H1 (cell line): ENCODE measurements around the gene PCDHGB6. TPM values are rescaled to one million over a fixed set of nuclear protein-coding genes. Genes with fewer than 3 reads are reported as not detected.
"Not testable (repeated sequence)": the region's sequence is repeated elsewhere in the genome, so short reads cannot be mapped to it uniquely, and the experiment has no call there.

Experiments
- CTCF ChIA-PET: fragments of 300-600 bp; sonication (Branson Sonifier 250); formaldehyde crosslinking; loops from one replicate; lab custom pipeline; 2021; ENCODE audit not compliant: partially characterized antibody; lab: Charles Lee
- POLR2A ChIA-PET: fragments of 300-600 bp; sonication (Branson Sonifier 250); formaldehyde crosslinking; loops from one replicate; lab custom pipeline; 2021; ENCODE audit warnings: inconsistent platforms; ENCODE audit not compliant: partially characterized antibody; lab: Charles Lee
- DNase-seq, 2 experiments: peaks; one replicate each; pipeline versions ENCODE4 v3.0.0 to v3.0.0-alpha.2; 2010 to 2022; ENCODE audit warnings: low spot score in 2 of 2, low read depth in 1 of 2, mixed read lengths in 1 of 2
- FAIRE-seq: peaks from 2 replicates; lab custom pipeline; 2011; peaks lifted over from hg19 to GRCh38; lab: Jason Lieb, UNC
- H2AFZ ChIP-seq: 2 replicates; pipeline ENCODE4 v1.8.1; 2012; ENCODE audit warnings: low read length, inconsistent platforms
- H2AK5ac ChIP-seq: 2 replicates; pipeline ENCODE4 v1.6.1; 2013; ENCODE audit warnings: low read depth, low read length
- H2BK120ac ChIP-seq: replicated peaks from 2 replicates; pipeline ENCODE3; 2013; ENCODE audit warnings: low read depth, low read length, inconsistent platforms
- H2BK12ac ChIP-seq: 2 replicates; pipeline ENCODE4 v1.6.1; 2013; ENCODE audit warnings: low read depth, low read length
- H2BK15ac ChIP-seq: 2 replicates; pipeline ENCODE4 v1.6.1; 2013; ENCODE audit warnings: low read length
- H2BK20ac ChIP-seq: 2 replicates; pipeline ENCODE4 v1.6.1; 2013; ENCODE audit warnings: low read length
- H2BK5ac ChIP-seq: 2 replicates; pipeline ENCODE4 v1.6.1; 2013; ENCODE audit warnings: low read depth, low read length
- H3K14ac ChIP-seq: 2 replicates; pipeline ENCODE4 v1.6.1; 2013; ENCODE audit warnings: inconsistent platforms; ENCODE audit not compliant: insufficient read length
- H3K18ac ChIP-seq: 2 replicates; pipeline ENCODE4 v1.6.1; 2013; ENCODE audit warnings: low read length; ENCODE audit errors: extremely low read depth
- H3K23ac ChIP-seq: 2 replicates; pipeline ENCODE4 v1.6.1; 2013; ENCODE audit warnings: inconsistent platforms; ENCODE audit not compliant: insufficient read length
- H3K23me2 ChIP-seq: 2 replicates; pipeline ENCODE4 v1.6.1; 2013; ENCODE audit warnings: low read depth, low read length
- H3K27ac ChIP-seq: 2 replicates; pipeline ENCODE4 v1.6.1; 2011; ENCODE audit warnings: low read depth, low read length, inconsistent platforms
- H3K27me3 ChIP-seq, 4 experiments: replicated peaks in 1 of 4; 1 replicate in 1 of 4; 2 replicates in 3 of 4; pipeline versions ENCODE4 v1.6.1 to v1.8.1; 2011 to 2013; ENCODE audit warnings: low read length in 3 of 4, mild to moderate bottlenecking in 3 of 4, inconsistent platforms in 2 of 4, mixed read lengths in 2 of 4, moderate library complexity in 1 of 4; ENCODE audit not compliant: control insufficient read depth in 3 of 4, insufficient read depth in 3 of 4; ENCODE audit errors: extremely low read depth in 1 of 4
- H3K36me3 ChIP-seq, 4 experiments: 2 replicates each; pipeline versions ENCODE4 v1.6.1 to v1.8.1; 2011 to 2013; ENCODE audit warnings: mild to moderate bottlenecking in 4 of 4, low read length in 3 of 4, moderate library complexity in 2 of 4, control low read depth in 1 of 4, inconsistent platforms in 1 of 4; ENCODE audit not compliant: insufficient read depth in 4 of 4, control insufficient read depth in 2 of 4
- H3K4ac ChIP-seq: replicated peaks from 2 replicates; pipeline ENCODE3; 2013; ENCODE audit warnings: low read length, low read depth, mixed read lengths, inconsistent platforms; ENCODE audit not compliant: insufficient read length
- H3K4me1 ChIP-seq, 4 experiments: replicated peaks in 1 of 4; 1 replicate in 1 of 4; 2 replicates in 3 of 4; pipeline versions ENCODE4 v1.6.1 to v1.8.1; 2011 to 2013; ENCODE audit warnings: low read length in 3 of 4, inconsistent platforms in 2 of 4, mixed read lengths in 1 of 4; ENCODE audit not compliant: insufficient read depth in 4 of 4, control insufficient read depth in 3 of 4
- H3K4me2 ChIP-seq, 2 experiments: 2 replicates each; pipeline versions ENCODE4 v1.6.1 to v1.8.1; 2011 to 2013; ENCODE audit warnings: low read depth in 2 of 2, low read length in 2 of 2, control low read depth in 1 of 2, inconsistent platforms in 1 of 2, mild to moderate bottlenecking in 1 of 2; ENCODE audit not compliant: insufficient read depth in 1 of 2
- H3K4me3 ChIP-seq, 4 experiments: fragments of 200-600, 300-600 bp in 1 of 4; sonication (generic), shearing (Covaris generic), sonication (Bioruptor Twin) in 1 of 4; 2 replicates each; pipeline versions ENCODE4 v1.5.1 to v1.8.1; 2011 to 2016; ENCODE audit warnings: low read length in 4 of 4, low read depth in 3 of 4, control low read depth in 2 of 4, inconsistent platforms in 2 of 4, mild to moderate bottlenecking in 2 of 4, mixed read lengths in 1 of 4, moderate library complexity in 1 of 4; ENCODE audit not compliant: insufficient read depth in 2 of 4; ENCODE audit errors: extremely low read depth in 1 of 4
- H3K56ac ChIP-seq: replicated peaks from 2 replicates; pipeline ENCODE3; 2013; ENCODE audit warnings: low read depth, mild to moderate bottlenecking, mixed read lengths, low read length, inconsistent platforms; ENCODE audit not compliant: insufficient read length
- H3K79me1 ChIP-seq: 2 replicates; pipeline ENCODE4 v1.6.1; 2013; ENCODE audit warnings: low read depth, low read length, control low read depth
- H3K79me2 ChIP-seq, 2 experiments: 2 replicates each; pipeline versions ENCODE4 v1.6.1 to v1.8.1; 2012 to 2013; ENCODE audit warnings: low read length in 2 of 2, mild to moderate bottlenecking in 2 of 2, inconsistent platforms in 1 of 2; ENCODE audit not compliant: insufficient read depth in 2 of 2, control insufficient read depth in 1 of 2
- H3K9ac ChIP-seq, 4 experiments: replicated peaks in 1 of 4; 1 replicate in 1 of 4; 2 replicates in 3 of 4; pipeline versions ENCODE4 v1.6.1 to v1.8.1; 2011 to 2013; ENCODE audit warnings: low read depth in 3 of 4, low read length in 3 of 4, control low read depth in 2 of 4, mild to moderate bottlenecking in 2 of 4, moderate library complexity in 2 of 4, inconsistent platforms in 1 of 4; ENCODE audit errors: extremely low read depth in 1 of 4
- H3K9me3 ChIP-seq, 2 experiments: 2 replicates each; pipeline versions ENCODE4 v1.6.1 to v1.8.1; 2012 to 2013; ENCODE audit warnings: mild to moderate bottlenecking in 2 of 2, moderate library complexity in 2 of 2, control low read depth in 1 of 2, inconsistent platforms in 1 of 2, low read depth in 1 of 2, low read length in 1 of 2, mixed read lengths in 1 of 2; ENCODE audit not compliant: insufficient read depth in 2 of 2
- H4K20me1 ChIP-seq, 2 experiments: replicated peaks in 1 of 2; 2 replicates each; pipeline versions ENCODE3 to v1.8.1; 2011 to 2013; ENCODE audit warnings: inconsistent platforms in 2 of 2, low read length in 2 of 2, mild to moderate bottlenecking in 1 of 2; ENCODE audit not compliant: insufficient read depth in 2 of 2, control insufficient read depth in 1 of 2
- H4K5ac ChIP-seq: 2 replicates; pipeline ENCODE4 v1.6.1; 2013; ENCODE audit warnings: low read length, low read depth, mixed read lengths, inconsistent platforms; ENCODE audit not compliant: insufficient read length
- H4K8ac ChIP-seq: 2 replicates; pipeline ENCODE4 v1.8.0; 2013; ENCODE audit warnings: mild to moderate bottlenecking, moderate library complexity, low read length, inconsistent platforms; ENCODE audit not compliant: insufficient read depth; ENCODE audit errors: extremely low read depth
- H4K91ac ChIP-seq: replicated peaks from 2 replicates; pipeline ENCODE3; 2013; ENCODE audit warnings: low read length, mixed read lengths, inconsistent platforms; ENCODE audit not compliant: insufficient read length
- WGBS, 2 experiments: shearing (Covaris generic) in 1 of 2; methylation state at CpG; one replicate each; pipeline versions ENCODE4 v1.1.6 to v1.1.7; 2013 to 2015; ENCODE audit warnings: low lambda C conversion rate in 2 of 2, mixed read lengths in 2 of 2, inconsistent platforms in 1 of 2, low coverage in 1 of 2, missing lambda C conversion rate in 1 of 2; ENCODE audit not compliant: insufficient replicate concordance in 2 of 2, insufficient coverage in 1 of 2, insufficient read length in 1 of 2; ENCODE audit errors: extremely low coverage in 1 of 2, missing lambda C conversion rate in 1 of 2; 5-methylcytosine and 5-hydroxymethylcytosine counted together
- polyA plus RNA-seq, 7 experiments: library from polyadenylated mRNA; depleted of rRNA in 3 of 7; stranded (reverse) in 5 of 7; unstranded in 2 of 7; fragments of >200 nt in 5 of 7; fragments of 200-250 nt in 2 of 7; gene quantifications; 1 replicate in 5 of 7; 2 replicates in 1 of 7; 4 replicates in 1 of 7; pipeline versions ENCODE4 v1.2.1 to v1.2.3, GENCODE V29; 2011 to 2013; ENCODE audit warnings: missing spikeins in 2 of 7, mixed read lengths in 2 of 7
- total RNA-seq: library from RNA; stranded (reverse); fragmentation: NEBNext Ultra II Directional; extraction: Animal tissue kit (Norgen Biotek cat#: 25700); gene quantifications from 2 replicates; pipeline ENCODE4 v1.2.1, GENCODE V29; 2021

Gene PCDHGB6
- total and polyA plus RNA-seq, 2 of the 8 experiments (the other 6 are each of a cell fraction or from before 2014, with no cell fraction given): 3.4 to 4.1 TPM

GRCh38 chr5:141415275-141415618 is 7.4 kb downstream of the PCDHGB6 start:
- H2BK20ac ChIP-seq, H3K79me2 ChIP-seq, H3K4me1 ChIP-seq, FAIRE-seq, H2BK15ac ChIP-seq, H3K9ac ChIP-seq, H3K23ac ChIP-seq, H3K23me2 ChIP-seq, H3K56ac ChIP-seq, H4K8ac ChIP-seq, H2BK5ac ChIP-seq, H3K4me3 ChIP-seq, H3K27ac ChIP-seq, H4K5ac ChIP-seq, POLR2A ChIA-PET, H3K79me1 ChIP-seq, H2BK12ac ChIP-seq, H2BK120ac ChIP-seq, H3K18ac ChIP-seq, H3K4ac ChIP-seq, H4K91ac ChIP-seq, H4K20me1 ChIP-seq, H3K14ac ChIP-seq, H3K36me3 ChIP-seq, H2AK5ac ChIP-seq, H2AFZ ChIP-seq, H3K4me2 ChIP-seq: not testable (repeated sequence)
- DNase-seq: peak in 1 of 2 experiments; percentile 45
- Histone ChIP-seq H3K27me3 (peaks cover 0 to 12% (median 6%) of the 10 kb centered on the region in 4 experiments; a peak in 4 of 7 replicates), H3K9me3 (peaks cover 10 to 17% of the 10 kb centered on the region in 2 experiments)
- CTCF ChIA-PET: interaction anchor here (0.7 to 23.3 kb wide), 7 partner anchors 27 to 228 kb away, joined by 3 to 1236 read pairs (median 8); partner anchors contain the start of genes PCDHB9, PCDHGB1, PCDHGB2 and PCDHGB4
- WGBS, 2 experiments: 91% methylated on average over 24 of the region's 24 CpGs; no CpG with 5 or more reads in 1 of the 2 experiments
